Measurements from ENCODE around the gene SEMG2. TPM values are rescaled to one million over a fixed set of nuclear protein-coding genes. Genes with fewer than 3 reads are reported as not detected.

Gene SEMG2
- total and polyA plus RNA-seq, 2 of the 13 experiments (the other 11 are each of a cell fraction or from before 2014, with no cell fraction given): not detected

- TF ChIP-seq IKZF1 (IDR thresholded peaks at IDR 0.05) (no peak), ZNF251 (CRISPR knock-in tag; IDR thresholded peaks at IDR 0.05) (no peak), REPIN1 (CRISPR knock-in tag; IDR thresholded peaks at IDR 0.05; ENCODE audit: borderline replicate concordance, low read depth) (no peak), JUN (CRISPR knock-in tag; IDR thresholded peaks at IDR 0.05) (no peak), ZBTB8A (CRISPR knock-in tag; IDR thresholded peaks at IDR 0.05; ENCODE audit: borderline replicate concordance, low read depth) (no peak), GLI4 (CRISPR knock-in tag; IDR thresholded peaks at IDR 0.05; ENCODE audit: borderline replicate concordance) (no peak), SKI (IDR thresholded peaks at IDR 0.05; ENCODE audit: partially characterized antibody) (no peak), ZNF484 (CRISPR knock-in tag; IDR thresholded peaks at IDR 0.05; ENCODE audit: borderline replicate concordance, low read depth) (no peak), ZNF441 (CRISPR knock-in tag; IDR thresholded peaks at IDR 0.05; ENCODE audit: borderline replicate concordance) (no peak), PAX8 (CRISPR knock-in tag; IDR thresholded peaks at IDR 0.05; ENCODE audit: borderline replicate concordance) (no peak), ATF7-NPFF (CRISPR knock-in tag; IDR thresholded peaks at IDR 0.05; ENCODE audit: low read depth) (no peak), THYN1 (CRISPR knock-in tag; IDR thresholded peaks at IDR 0.05; ENCODE audit: borderline replicate concordance, low read depth) (no peak)
- TF ChIP-seq, protein P1, sequence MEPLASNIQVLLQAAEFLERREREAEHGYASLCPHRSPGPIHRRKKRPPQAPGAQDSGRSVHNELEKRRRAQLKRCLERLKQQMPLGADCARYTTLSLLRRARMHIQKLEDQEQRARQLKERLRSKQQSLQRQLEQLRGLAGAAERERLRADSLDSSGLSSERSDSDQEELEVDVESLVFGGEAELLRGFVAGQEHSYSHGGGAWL (CRISPR knock-in tag; IDR thresholded peaks at IDR 0.05): no peak
- H3K9me3 ChIP-seq (ENCODE audit: low read length): no peaks in the 10 kb centered on the region
- CTCF ChIA-PET (ENCODE audit: low intra/inter-chr PET ratio, low total read pairs): no interaction called here
- H3K79me2 ChIP-seq (ENCODE audit: insufficient read depth, low read length): no peaks in the 10 kb centered on the region
- H3K4me2 ChIP-seq (ENCODE audit: low read depth, low read length): no peak overlapping the region
- H3K4me3 ChIP-seq (replicated peaks in 1 of 3; ENCODE audit: insufficient read depth in 1 of 3, low read depth in 2 of 3, low read length in 3 of 3): no peak overlapping the region
- in situ Hi-C loops (cut with HindIII; ENCODE audit: extremely low pct_ligation_motif_present, low pct_unique_long_range_greater_than_20kb) (no loop called here), intact Hi-C loops (cut with micrococcal nuclease; ENCODE audit: unreplicated experiment) (no loop called here)
- DNase-seq (ENCODE audit: low spot score) (no peak), FAIRE-seq (no peak), ATAC-seq (no peak)
- no peak overlapping the region for H3K9ac ChIP-seq (ENCODE audit: insufficient read depth, low read depth, low read length)
- BruUV-seq (replicated peaks): no TSS peak
- no peak overlapping the region for H2AFZ ChIP-seq (ENCODE audit: low read length)
- WGBS (ENCODE audit: low lambda C conversion rate): 8% methylated on average over 3 of the region's 3 CpGs
- POLR2A ChIA-PET: no interaction called here
- H3K27ac ChIP-seq (ENCODE audit: extremely low read length, insufficient read depth, low read length): no peak overlapping the region
- H3K36me3 ChIP-seq (replicated peaks in 1 of 2; ENCODE audit: control insufficient read depth in 1 of 2, insufficient read depth in 2 of 2, low read length in 2 of 2): no peaks in the 10 kb centered on the region
- H3K4me1 ChIP-seq (ENCODE audit: insufficient read depth, low read length): no peaks in the 10 kb centered on the region
- H3K27me3 ChIP-seq (ENCODE audit: control insufficient read depth in 1 of 2, insufficient read depth in 2 of 2, low read length in 2 of 2): peaks cover 0 to 28% of the 10 kb centered on the region in 2 experiments; a peak in 3 of 5 replicates
- no peaks in the 10 kb centered on the region for H4K20me1 ChIP-seq (ENCODE audit: insufficient read depth, low read length)
Observed at GRCh38 chr20:45268531-45268930, 47.4 kb downstream of the SEMG2 start.
